ENCODE data around the gene IMMP2L.

Gene IMMP2L

GRCh38 chr7:110888641-110889040 lies 673.7 kb downstream of the IMMP2L start:
- DNase-seq = no peak

- DNase-seq = no peak
Observed at GRCh38 chr7:110885474-110885873, 676.8 kb downstream of the IMMP2L start.

- no peak for DNase-seq
Observed at GRCh38 chr7:110881721-110882120, 680.6 kb downstream of the IMMP2L start.

- DNase-seq = no peak
Observed at GRCh38 chr7:110880971-110881370, 681.3 kb downstream of the IMMP2L start.

GRCh38 chr7:110877016-110877415 lies 685.3 kb downstream of the IMMP2L start:
- DNase-seq = no peak

- no peak for DNase-seq
Observed at GRCh38 chr7:110875346-110875745, 686.9 kb downstream of the IMMP2L start.

GRCh38 chr7:110871856-110872255 lies 690.4 kb downstream of the IMMP2L start:
- no peak for DNase-seq

GRCh38 chr7:110870926-110871325 lies 691.4 kb downstream of the IMMP2L start:
- DNase-seq = no peak

GRCh38 chr7:110868458-110868857 lies 693.8 kb downstream of the IMMP2L start:
- no peak for DNase-seq

GRCh38 chr7:110867771-110868170 lies 694.5 kb downstream of the IMMP2L start:
- DNase-seq = no peak

GRCh38 chr7:110863258-110863657 lies 699.0 kb downstream of the IMMP2L start:
- DNase-seq = no peak

- no peak for DNase-seq
Observed at GRCh38 chr7:110861163-110861562, 701.1 kb downstream of the IMMP2L start.

GRCh38 chr7:110857106-110857505 lies 705.2 kb downstream of the IMMP2L start:
- DNase-seq = no peak

- DNase-seq = no peak
Observed at GRCh38 chr7:110856704-110857103, 705.6 kb downstream of the IMMP2L start.

- no peak for DNase-seq
Observed at GRCh38 chr7:110854651-110855050, 707.6 kb downstream of the IMMP2L start.

- no peak for DNase-seq
Observed at GRCh38 chr7:110854166-110854565, 708.1 kb downstream of the IMMP2L start.

- no peak for DNase-seq
Observed at GRCh38 chr7:110853263-110853662, 709.0 kb downstream of the IMMP2L start.

GRCh38 chr7:110852156-110852940 lies 709.9 kb downstream of the IMMP2L start:
- no peak for DNase-seq

- no peak for DNase-seq
Observed at GRCh38 chr7:110850224-110850623, 712.1 kb downstream of the IMMP2L start.

- no peak for DNase-seq
Observed at GRCh38 chr7:110842796-110843195, 719.5 kb downstream of the IMMP2L start.

- DNase-seq = no peak
Observed at GRCh38 chr7:110841840-110842545, 720.3 kb downstream of the IMMP2L start.

- DNase-seq = no peak
Observed at GRCh38 chr7:110839866-110840265, 722.4 kb downstream of the IMMP2L start.

- no peak for DNase-seq
Observed at GRCh38 chr7:110835849-110836248, 726.4 kb downstream of the IMMP2L start.

GRCh38 chr7:110835218-110835617 lies 727.1 kb downstream of the IMMP2L start:
- DNase-seq = no peak
